T-helper 1 cell treated with Interleukin-12 subunit alpha and Interleukin-12 subunit beta and Interleukin-4 antibody, amounts not matched to agents 30 μg/mL and 1 μg/mL, for 36 hours (primary cell): ENCODE measurements around the gene CSRNP2.

Source experiments
- H3K27ac Mint-ChIP-seq: one replicate; pipeline ENCODE4 v1.8.0; 2021; ENCODE audit warnings: mild to moderate bottlenecking, mixed read lengths
- H3K27me3 Mint-ChIP-seq: one replicate; pipeline ENCODE4 v1.8.0; 2021; ENCODE audit warnings: low read depth, mixed read lengths
- H3K36me3 Mint-ChIP-seq: one replicate; pipeline ENCODE4 v1.8.0; 2021; ENCODE audit warnings: low read depth, mixed read lengths
- H3K4me1 Mint-ChIP-seq: one replicate; pipeline ENCODE4 v1.8.0; 2021; ENCODE audit warnings: low read depth, mixed read lengths
- H3K4me3 Mint-ChIP-seq: one replicate; pipeline ENCODE4 v1.8.0; 2021; ENCODE audit warnings: mild to moderate bottlenecking, moderate library complexity, mixed read lengths
- H3K9me3 Mint-ChIP-seq: one replicate; pipeline ENCODE4 v1.8.0; 2021; ENCODE audit warnings: mixed read lengths

CSRNP2 gene, protein sequence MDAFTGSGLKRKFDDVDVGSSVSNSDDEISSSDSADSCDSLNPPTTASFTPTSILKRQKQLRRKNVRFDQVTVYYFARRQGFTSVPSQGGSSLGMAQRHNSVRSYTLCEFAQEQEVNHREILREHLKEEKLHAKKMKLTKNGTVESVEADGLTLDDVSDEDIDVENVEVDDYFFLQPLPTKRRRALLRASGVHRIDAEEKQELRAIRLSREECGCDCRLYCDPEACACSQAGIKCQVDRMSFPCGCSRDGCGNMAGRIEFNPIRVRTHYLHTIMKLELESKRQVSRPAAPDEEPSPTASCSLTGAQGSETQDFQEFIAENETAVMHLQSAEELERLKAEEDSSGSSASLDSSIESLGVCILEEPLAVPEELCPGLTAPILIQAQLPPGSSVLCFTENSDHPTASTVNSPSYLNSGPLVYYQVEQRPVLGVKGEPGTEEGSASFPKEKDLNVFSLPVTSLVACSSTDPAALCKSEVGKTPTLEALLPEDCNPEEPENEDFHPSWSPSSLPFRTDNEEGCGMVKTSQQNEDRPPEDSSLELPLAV

GRCh38 chr12:51083126-51083833 lies at the start of gene CSRNP2:
Gene CSRNP2 (minus strand): TSS chr12:51083596. CDS start chr12:51076561, 7,035 bp downstream.
- Mint-ChIP-seq H3K27ac (peak within 1 kb of the TSS; percentile 86), H3K4me1 (peaks cover 16% of the 10 kb centered on the region), H3K9me3 (no peaks in the 10 kb centered on the region), H3K36me3 (peaks cover 10% of the 10 kb centered on the region), H3K27me3 (no peaks in the 10 kb centered on the region), H3K4me3 (peak within 1 kb of the TSS; percentile 97)

DNA sequence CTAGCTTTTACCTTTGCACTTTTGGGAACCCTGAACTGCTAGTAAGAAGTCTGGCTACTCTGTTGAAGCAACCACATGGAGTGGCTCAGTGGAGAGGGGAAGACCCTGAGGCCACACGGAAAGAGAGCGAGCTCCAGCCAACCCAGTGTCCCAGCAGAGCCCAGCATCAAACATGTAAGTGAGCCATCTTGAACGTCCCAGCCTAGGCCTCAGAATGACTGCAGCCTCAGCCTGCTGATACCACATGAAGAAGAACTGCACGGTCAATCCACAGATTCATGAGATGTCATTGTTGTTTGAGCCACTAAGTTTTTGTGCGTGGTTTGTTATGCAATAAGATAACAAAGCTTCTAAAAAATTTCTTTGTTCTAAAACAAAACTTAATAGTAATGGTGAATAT lies 49.3 kb upstream of the CSRNP2 start:
- H3K9me3 Mint-ChIP-seq = no peaks in the 10 kb centered on the region
- H3K4me3 Mint-ChIP-seq = no peak overlapping the region
- H3K27ac Mint-ChIP-seq = no peak overlapping the region
- peaks cover 9% of the 10 kb centered on the region for H3K4me1 Mint-ChIP-seq
- peaks cover 5% of the 10 kb centered on the region for H3K36me3 Mint-ChIP-seq
- no peaks in the 10 kb centered on the region for H3K27me3 Mint-ChIP-seq

DNA sequence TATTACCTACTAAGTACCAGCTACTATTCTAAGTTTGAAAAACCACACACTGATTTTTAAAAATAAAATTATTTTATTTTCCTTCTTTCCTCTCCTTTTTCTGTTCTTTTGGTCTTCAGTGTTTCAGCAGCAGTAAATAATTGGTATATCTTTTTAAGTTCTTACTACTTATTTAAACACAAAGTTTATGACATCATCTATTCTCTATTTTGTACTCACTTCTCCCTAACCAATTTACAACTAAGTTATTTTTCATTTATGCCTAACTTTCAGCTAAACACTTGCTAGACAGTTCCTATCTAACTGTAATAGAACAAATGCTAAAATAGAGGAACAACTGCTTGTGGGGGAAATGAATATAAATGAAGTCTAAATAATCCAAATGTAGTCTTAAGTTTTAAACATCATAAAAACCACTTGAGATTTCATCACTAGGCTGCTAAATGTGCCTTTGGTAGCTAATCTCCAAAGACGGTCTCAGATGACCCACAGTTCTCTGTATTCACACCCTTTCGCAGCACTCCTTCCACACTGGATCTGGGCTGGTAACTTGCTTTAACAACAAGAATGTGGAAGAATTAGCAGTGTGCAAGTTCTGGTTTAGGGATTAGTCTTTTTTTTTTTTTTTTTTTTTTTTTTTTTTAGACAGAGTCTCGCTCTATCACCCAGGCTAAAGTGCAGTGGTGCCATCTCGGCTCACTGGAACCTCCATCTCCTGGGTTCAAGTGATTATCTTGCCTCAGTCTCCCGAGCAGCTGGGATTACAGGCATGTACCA lies 48.5 kb upstream of the CSRNP2 start:
- Mint-ChIP-seq H3K27me3 (no peaks in the 10 kb centered on the region), H3K4me3 (no peak overlapping the region), H3K36me3 (peaks cover 5% of the 10 kb centered on the region), H3K27ac (no peak overlapping the region), H3K9me3 (no peaks in the 10 kb centered on the region), H3K4me1 (peaks cover 9% of the 10 kb centered on the region)

DNA sequence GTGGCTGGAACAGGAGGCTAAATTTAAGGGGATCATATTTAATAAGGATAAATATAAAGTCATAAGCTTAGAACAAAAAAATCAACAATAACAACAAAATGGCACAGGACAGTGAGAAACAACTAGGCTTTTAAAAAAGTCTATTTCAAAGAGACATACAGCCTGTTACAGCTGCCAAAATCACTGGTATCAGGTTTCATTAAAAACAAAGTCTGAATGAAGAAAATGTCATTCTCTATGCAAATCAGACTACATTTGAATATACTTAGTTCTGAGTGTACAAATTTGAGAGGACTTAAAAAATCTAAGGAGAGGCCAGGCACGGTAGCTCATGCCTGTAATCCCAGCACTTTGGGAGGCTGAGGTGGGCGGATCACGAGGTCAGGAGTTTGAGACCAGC lies 45.5 kb upstream of the CSRNP2 start:
- H3K4me1 Mint-ChIP-seq = peaks cover 5% of the 10 kb centered on the region
- H3K27me3 Mint-ChIP-seq = no peaks in the 10 kb centered on the region
- H3K27ac Mint-ChIP-seq = no peak overlapping the region
- no peak overlapping the region for H3K4me3 Mint-ChIP-seq
- no peaks in the 10 kb centered on the region for H3K9me3 Mint-ChIP-seq
- peaks cover 16% of the 10 kb centered on the region for H3K36me3 Mint-ChIP-seq

GRCh38 chr12:51127050-51127729 lies 43.8 kb upstream of the CSRNP2 start:
- no peaks in the 10 kb centered on the region for H3K9me3 Mint-ChIP-seq
- no peaks in the 10 kb centered on the region for H3K27me3 Mint-ChIP-seq
- no peak overlapping the region for H3K27ac Mint-ChIP-seq
- peaks cover 5% of the 10 kb centered on the region for H3K4me1 Mint-ChIP-seq
- H3K4me3 Mint-ChIP-seq = no peak overlapping the region
- peaks cover 15% of the 10 kb centered on the region for H3K36me3 Mint-ChIP-seq

- Mint-ChIP-seq H3K27me3 (no peaks in the 10 kb centered on the region), H3K9me3 (no peaks in the 10 kb centered on the region), H3K4me1 (peaks cover 4% of the 10 kb centered on the region), H3K36me3 (peaks cover 15% of the 10 kb centered on the region), H3K4me3 (no peak overlapping the region), H3K27ac (no peak overlapping the region)
Measured at GRCh38 chr12:51126297-51126696, 42.9 kb upstream of the CSRNP2 start.

DNA sequence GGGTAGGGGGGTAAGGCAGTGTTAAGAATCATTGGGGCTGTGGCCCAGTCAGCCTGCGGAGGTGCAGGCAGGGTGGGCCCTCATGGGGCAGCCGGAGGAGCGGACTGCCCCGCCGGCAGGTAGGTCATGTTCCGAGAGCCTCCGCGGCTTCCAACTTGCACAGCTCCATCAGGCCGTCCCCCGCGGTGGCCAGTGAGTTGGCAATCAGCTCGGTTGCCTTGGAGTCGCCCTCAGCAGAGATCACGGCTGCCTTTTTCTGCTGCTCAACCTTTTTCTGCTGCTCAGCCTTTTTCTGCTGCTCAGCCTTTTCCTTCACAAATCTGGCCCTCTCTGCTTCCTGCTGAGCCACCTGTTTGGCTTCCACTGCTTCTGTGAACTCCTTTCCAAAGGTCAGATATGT lies 41.1 kb upstream of the CSRNP2 start:
- no peak overlapping the region for H3K4me3 Mint-ChIP-seq
- H3K9me3 Mint-ChIP-seq = no peaks in the 10 kb centered on the region
- H3K27ac Mint-ChIP-seq = no peak overlapping the region
- peaks cover 4% of the 10 kb centered on the region for H3K4me1 Mint-ChIP-seq
- H3K36me3 Mint-ChIP-seq = peaks cover 14% of the 10 kb centered on the region
- no peaks in the 10 kb centered on the region for H3K27me3 Mint-ChIP-seq

DNA sequence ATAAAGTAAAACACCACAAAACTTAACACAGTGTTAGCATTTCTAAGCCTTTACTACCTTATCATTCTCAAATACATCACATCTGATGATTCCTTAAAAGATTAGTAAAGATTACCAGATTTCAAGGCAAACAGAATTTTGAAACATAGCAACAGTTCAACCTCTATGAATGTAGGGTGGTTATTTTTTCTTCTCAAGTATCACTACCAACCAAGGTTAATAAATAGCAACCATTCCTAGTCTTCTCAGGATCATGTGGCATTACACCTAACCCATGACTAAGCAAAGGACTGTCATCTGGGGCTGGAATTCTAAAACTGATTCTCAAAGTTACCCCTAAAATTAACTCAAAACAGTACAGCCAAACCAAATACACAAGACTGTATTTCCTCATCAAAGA lies 39.4 kb upstream of the CSRNP2 start:
- Mint-ChIP-seq H3K9me3 (no peaks in the 10 kb centered on the region), H3K27me3 (no peaks in the 10 kb centered on the region), H3K27ac (no peak overlapping the region), H3K4me1 (no peaks in the 10 kb centered on the region), H3K4me3 (no peak overlapping the region), H3K36me3 (peaks cover 18% of the 10 kb centered on the region)

DNA sequence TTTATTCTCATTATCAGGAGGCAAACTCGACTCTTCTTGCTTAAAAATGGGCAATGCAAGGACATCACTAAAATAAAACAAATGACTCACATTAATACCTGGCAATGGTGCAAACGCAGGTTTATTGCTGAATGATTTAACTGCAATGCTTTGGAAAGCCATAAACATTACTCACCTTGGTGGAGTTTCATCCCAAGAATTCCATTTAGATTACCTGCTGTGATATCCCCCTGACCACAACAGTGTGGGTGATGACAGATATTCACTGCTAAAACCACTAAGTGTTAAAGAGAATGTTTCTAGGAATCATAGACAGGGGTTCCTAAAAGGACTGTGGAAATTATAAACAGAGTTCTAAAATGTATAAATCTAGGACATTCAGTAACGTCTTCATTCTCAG lies 35.3 kb upstream of the CSRNP2 start:
- Mint-ChIP-seq H3K4me1 (no peaks in the 10 kb centered on the region), H3K9me3 (no peaks in the 10 kb centered on the region), H3K4me3 (no peak overlapping the region), H3K27me3 (no peaks in the 10 kb centered on the region), H3K36me3 (peaks cover 23% of the 10 kb centered on the region), H3K27ac (no peak overlapping the region)

- H3K4me1 Mint-ChIP-seq = no peaks in the 10 kb centered on the region
- H3K9me3 Mint-ChIP-seq = no peaks in the 10 kb centered on the region
- H3K27me3 Mint-ChIP-seq = no peaks in the 10 kb centered on the region
- peaks cover 31% of the 10 kb centered on the region for H3K36me3 Mint-ChIP-seq
- H3K4me3 Mint-ChIP-seq = no peak overlapping the region
- no peak overlapping the region for H3K27ac Mint-ChIP-seq
Measured at GRCh38 chr12:51115533-51115932, 32.1 kb upstream of the CSRNP2 start.

GRCh38 chr12:51108136-51108535 lies 24.7 kb upstream of the CSRNP2 start:
- no peaks in the 10 kb centered on the region for H3K9me3 Mint-ChIP-seq
- no peaks in the 10 kb centered on the region for H3K27me3 Mint-ChIP-seq
- peaks cover 43% of the 10 kb centered on the region for H3K36me3 Mint-ChIP-seq
- no peak overlapping the region for H3K4me3 Mint-ChIP-seq
- H3K27ac Mint-ChIP-seq = no peak overlapping the region
- no peaks in the 10 kb centered on the region for H3K4me1 Mint-ChIP-seq

DNA sequence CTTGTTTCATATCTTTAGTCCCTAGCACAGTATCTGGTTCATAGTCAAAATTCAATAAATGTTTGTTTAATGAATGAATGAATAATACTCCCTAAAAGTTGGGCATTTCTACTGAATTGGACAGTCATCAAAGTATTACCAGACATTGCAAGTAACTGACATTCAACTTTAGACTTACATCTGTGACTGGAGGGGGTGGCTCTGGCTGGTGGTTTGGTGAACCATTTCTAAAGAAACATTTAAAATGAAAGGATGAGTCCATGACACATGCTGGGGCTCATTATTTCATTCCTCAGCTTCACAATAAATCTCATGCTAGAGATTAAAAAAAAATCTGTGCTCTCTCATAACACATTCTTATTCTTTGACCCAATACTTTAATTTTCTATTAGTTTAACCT lies 20.6 kb upstream of the CSRNP2 start:
- peaks cover 52% of the 10 kb centered on the region for H3K36me3 Mint-ChIP-seq

GRCh38 chr12:51098611-51099010 lies 15.2 kb upstream of the CSRNP2 start:
- H3K4me3 Mint-ChIP-seq = no peak overlapping the region
- no peaks in the 10 kb centered on the region for H3K4me1 Mint-ChIP-seq
- no peak overlapping the region for H3K27ac Mint-ChIP-seq
- H3K9me3 Mint-ChIP-seq = no peaks in the 10 kb centered on the region
- peaks cover 56% of the 10 kb centered on the region for H3K36me3 Mint-ChIP-seq
- H3K27me3 Mint-ChIP-seq = no peaks in the 10 kb centered on the region

More for the DNA sequence above, 20.6 kb upstream of the CSRNP2 start:
- no peaks in the 10 kb centered on the region for H3K4me1 Mint-ChIP-seq
- H3K4me3 Mint-ChIP-seq = no peak overlapping the region
- H3K27ac Mint-ChIP-seq = no peak overlapping the region
- H3K9me3 Mint-ChIP-seq = no peaks in the 10 kb centered on the region
- H3K27me3 Mint-ChIP-seq = no peaks in the 10 kb centered on the region

GRCh38 chr12:51090705-51091229 lies 7.4 kb upstream of the CSRNP2 start:
- no peak overlapping the region for H3K4me3 Mint-ChIP-seq
- H3K9me3 Mint-ChIP-seq = no peaks in the 10 kb centered on the region
- peaks cover 8% of the 10 kb centered on the region for H3K4me1 Mint-ChIP-seq
- H3K27ac Mint-ChIP-seq = no peak overlapping the region
- peaks cover 27% of the 10 kb centered on the region for H3K36me3 Mint-ChIP-seq
- H3K27me3 Mint-ChIP-seq = no peaks in the 10 kb centered on the region
